HG03066 (cell line): ENCODE data around the gene ARMC8.

Source experiments
- ATAC-seq: cut with Tn5 transposase; IDR thresholded peaks from one replicate; pipeline ENCODE4 v1.9.1; 2021; ENCODE audit warnings: low read depth; ENCODE audit not compliant: unreplicated experiment

Gene ARMC8

DNA sequence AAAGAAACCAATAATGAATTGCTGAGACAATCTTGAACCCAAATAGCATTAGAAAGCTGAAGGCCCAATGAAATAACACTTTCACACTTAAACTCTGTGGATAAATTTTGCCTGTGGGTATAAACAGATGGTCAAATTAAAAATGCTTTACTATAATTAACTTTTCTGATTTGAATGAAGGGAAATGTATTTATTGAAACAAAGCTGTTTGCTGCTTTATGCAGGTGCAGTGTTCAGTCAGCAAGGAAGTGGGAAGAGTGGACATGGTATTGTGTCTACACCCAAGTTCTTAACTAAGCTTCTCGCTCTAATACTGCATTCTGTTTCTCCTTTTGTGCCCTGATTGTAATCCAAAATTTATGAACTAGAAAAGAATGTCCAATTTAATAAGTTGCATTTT lies 110.8 kb downstream of the ARMC8 start:
- no peak for ATAC-seq

DNA sequence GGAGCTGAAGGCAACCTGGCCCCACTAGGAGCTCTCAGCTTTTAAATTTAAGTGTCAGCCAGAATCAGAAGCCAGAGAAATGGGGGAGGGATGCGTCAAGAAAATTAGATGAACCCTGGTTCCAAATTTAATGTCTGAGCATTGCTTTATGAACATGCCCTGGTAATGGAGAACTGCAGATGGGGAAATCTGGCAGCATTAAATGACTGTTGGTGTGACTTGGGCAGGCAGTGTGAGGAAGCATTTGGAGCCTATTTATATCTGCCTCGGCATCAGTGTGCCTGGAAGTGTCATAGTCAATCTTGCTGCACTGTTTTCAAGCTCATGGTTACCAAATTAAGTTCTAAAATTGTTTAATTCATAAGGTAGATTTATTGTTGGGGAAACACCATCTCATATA lies 113.5 kb downstream of the ARMC8 start:
- ATAC-seq, result no peak

DNA sequence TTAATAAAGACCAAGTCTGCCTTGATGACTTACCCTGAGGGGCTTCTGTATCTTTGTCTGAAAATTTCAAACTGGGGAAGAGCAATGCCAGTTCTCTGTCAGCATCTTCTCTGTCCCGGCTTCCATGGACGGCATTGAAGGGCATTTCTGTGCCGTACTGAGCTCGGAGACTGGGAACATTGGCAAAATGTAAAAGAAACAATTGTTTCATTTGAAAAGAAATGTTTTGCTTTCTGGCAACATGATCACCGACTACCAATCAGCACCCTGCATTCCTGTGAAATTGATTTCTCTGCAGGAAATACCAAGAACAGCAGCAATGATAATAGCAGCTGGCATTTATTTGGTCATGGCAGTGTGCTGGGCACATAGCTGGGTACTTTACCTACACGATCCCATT lies 116.4 kb downstream of the ARMC8 start:
- no peak for ATAC-seq

GRCh38 chr3:138307899-138308298 lies 120.8 kb downstream of the ARMC8 start:
- ATAC-seq, result no peak

DNA sequence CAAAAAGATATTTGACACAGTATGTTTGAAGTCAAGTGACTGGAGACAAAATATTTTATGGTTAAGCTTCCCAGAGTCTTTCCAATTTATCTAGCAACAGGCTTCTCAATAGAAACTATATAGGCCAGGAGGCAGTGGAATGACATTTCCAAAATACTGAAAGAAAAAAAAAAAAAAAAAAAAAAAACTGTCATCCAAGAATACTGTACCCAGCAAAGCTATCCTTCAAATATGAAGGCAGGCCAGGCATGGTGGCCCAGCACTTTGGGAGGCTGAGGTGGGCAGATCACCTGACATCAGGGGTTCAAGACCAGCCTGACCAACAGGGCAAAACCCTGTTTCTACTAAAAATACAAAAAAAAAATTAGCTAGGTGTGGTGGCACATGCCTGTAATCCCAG lies 121.7 kb downstream of the ARMC8 start:
- no peak for ATAC-seq

GRCh38 chr3:138310494-138310893 lies 123.4 kb downstream of the ARMC8 start:
- ATAC-seq, result no peak

GRCh38 chr3:138314751-138315150 lies 127.7 kb downstream of the ARMC8 start:
- no peak for ATAC-seq

- no peak for ATAC-seq
These were observed 130.6 kb downstream of the ARMC8 start for GRCh38 chr3:138317687-138318086.

DNA sequence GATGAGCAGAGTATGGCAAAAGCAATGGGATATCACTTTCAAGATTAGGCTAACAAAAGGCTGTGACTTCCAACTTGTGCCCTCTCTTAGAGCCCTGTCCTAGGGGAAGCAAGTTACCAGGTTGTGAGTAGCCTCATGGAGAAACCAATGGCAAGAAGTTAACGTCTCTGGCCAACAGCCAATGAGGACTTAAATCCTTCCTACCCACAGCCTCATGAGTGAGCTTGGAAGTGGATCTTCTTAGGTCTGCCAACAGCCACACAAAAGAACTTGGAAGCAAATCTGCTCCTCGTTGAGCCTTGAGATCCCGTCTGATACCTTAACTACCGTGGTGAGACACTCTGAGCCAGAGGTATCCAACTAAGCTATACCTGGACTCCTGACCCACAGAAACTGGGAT lies 136.9 kb downstream of the ARMC8 start:
- no peak for ATAC-seq

DNA sequence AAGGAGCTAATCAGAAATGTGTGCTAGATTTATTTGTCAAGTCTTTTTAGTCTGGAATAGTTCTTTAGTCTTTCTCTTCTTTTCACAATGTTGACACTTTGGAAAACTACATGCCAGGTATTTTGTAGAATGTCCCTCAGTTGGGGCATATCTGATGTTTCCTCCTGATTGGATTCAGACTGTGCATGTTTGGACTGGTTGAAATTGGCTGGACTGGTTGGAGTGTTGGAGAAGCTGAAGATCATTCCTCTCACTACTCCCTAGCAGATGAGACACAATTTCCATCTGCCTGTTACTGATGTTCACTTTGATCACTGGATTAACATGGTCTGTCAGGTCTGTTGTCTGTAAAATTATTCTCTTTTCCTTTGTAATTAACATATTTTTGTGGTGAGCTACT lies 138.9 kb downstream of the ARMC8 start:
- ATAC-seq, result no peak

GRCh38 chr3:138326866-138327595 lies 139.9 kb downstream of the ARMC8 start:
- no peak for ATAC-seq

GRCh38 chr3:138327831-138328230 lies 140.7 kb downstream of the ARMC8 start:
- no peak for ATAC-seq

GRCh38 chr3:138328341-138328740 lies 141.2 kb downstream of the ARMC8 start:
- ATAC-seq, result no peak

DNA sequence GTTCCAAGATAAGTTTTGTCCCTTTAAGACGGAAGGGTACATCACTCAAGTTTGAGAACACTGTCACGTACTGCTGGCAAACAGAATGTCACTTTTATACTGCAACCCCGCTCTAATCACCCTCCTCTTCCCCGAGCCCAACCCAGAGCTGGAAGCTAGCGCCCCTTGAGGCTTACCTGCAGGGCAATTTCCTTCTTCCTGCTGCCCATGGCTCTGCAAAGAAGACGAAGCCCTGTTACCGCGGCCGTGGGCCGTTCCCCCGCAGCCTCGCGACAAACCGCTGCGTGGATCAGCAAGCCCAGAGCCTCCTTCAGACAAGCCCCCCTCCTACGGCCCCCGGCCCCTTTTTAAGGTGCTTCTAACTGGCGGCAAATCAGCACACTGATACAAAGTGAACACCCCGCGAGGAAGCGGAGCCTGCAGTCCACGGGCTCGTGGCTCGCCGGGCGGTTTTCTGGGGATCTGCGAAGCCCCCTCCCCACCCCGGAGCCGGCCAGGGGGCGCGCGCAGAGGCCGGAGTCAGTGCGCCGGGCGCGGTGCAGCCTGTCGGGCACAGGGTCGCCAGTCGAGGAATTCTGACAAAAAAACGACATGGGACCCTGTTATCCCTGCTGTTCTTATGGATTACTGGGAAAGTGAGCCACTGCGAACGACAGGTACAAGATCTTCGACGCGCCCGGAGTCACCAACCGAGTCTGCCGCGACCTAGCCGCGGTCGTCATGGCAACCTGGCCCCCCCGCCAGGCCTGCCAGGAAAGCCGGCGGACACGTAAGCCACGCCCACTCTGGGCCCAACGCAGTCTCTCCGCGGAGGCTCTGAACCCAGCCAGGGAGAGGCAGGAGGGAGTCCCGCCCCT lies 142.3 kb downstream of the ARMC8 start, which contains the start of gene NME9:
Gene NME9 (minus strand): TSS at position 725 of the 857 bp plus-strand sequence. CDS start 516 bp downstream, at position 209.
- ATAC-seq, result peak; percentile 78

- no peak for ATAC-seq
These were observed 142.8 kb downstream of the ARMC8 start for GRCh38 chr3:138329984-138330293.

DNA sequence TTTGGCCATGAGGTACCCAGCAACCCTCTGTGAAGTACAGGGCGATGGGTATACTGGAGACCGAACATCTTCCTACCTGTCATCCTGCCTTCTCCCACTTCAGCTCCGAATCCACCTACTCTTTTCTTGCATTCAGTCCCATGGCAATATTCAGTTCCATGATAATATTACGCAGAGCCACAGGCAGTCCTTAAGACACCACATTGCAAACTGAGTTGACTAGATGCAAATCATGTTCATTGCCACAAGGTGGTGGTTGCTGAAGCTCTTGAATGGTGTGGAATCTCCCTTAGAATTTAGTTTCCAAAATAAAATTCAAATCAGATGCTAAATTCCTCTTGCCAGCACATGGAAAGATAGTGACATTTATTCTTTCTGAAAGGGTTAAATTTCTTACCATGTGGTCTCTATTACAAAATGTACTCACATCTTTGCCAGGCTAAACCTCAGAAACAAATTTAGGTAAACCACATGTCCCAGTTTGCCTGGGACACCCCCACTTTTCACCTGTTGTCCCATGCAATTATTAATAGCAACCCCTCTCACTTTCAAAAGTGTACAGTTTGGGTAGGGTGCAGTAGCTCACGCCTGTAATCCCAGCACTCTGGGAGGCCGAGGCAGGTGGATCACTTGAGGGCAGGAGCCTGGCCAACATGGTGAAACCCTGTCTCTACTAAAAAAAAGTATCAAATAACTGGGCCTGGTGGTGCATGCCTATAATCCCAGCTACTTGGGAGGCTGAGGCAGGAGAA lies 144.2 kb downstream of the ARMC8 start:
- ATAC-seq, result no peak

GRCh38 chr3:138332472-138333073 lies 145.5 kb downstream of the ARMC8 start:
- no peak for ATAC-seq

DNA sequence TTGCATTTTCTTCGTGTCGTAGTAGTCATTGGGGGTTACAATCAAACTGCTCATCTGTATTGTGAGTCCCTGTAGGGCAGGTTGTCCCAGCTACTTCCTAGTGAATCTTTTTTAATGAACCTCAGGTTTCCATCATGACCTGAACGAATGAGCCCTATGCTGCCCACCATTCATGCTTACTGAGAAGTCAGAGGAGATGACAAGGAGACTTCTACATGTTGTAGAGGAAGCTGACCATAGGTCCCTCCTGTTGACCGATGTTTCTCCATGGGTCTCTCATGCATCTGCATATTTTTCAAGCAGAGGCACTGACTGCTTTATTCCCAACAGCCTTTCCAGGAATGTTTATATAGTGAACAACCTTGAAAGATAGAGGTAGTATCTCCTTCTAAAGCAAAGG lies 147.5 kb downstream of the ARMC8 start:
- ATAC-seq, result no peak

DNA sequence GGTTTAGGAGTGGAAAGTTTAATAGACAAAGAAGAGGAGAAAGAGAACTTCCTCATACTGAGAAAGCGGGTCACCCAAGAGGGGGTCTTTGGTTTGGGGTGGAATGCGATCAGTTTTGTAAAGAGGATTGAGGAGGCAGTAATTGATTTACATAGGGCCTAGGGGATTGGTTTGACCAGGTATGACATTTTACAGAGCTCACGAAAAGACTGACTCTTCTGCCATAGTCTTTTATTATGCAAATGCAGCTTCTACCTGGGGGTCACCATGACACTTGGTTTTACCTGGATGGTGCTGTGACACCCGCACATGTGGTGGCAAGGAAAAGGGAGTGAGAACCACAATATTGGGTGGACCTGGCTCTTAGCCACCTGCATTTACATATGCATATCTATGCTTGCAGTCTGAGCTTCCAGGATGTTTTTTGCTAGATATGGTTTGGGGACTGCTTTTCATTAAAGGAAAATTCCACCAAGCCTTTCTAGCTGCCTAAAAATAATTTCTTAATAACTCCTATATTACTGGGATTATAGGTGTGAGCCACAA lies 149.4 kb downstream of the ARMC8 start:
- no peak for ATAC-seq

- ATAC-seq, result no peak
These were observed 151.1 kb downstream of the ARMC8 start for GRCh38 chr3:138338244-138338643.

DNA sequence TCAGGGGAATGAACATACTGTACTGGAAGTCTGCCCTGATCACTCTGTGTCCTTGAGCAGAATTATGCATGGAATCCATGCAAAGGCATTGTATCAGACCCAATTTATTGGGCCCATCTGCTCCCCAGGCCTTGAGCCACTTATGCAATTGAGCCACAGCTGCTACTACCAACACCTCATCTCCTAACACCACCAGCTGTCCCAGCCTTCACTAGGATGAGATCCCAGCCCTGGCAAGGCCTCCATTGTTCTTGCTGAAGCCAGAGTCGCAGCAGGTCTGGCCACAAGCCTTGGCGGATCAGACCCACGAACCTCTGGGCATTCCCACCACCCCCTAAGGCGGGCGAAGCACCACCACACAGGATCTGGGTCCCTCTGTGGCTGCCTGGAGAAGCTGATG lies 151.7 kb downstream of the ARMC8 start:
- no peak for ATAC-seq
